BE2C (cell line): ENCODE measurements around the gene AKT3.

ENCODE experiments used
- DNase-seq: peaks from one replicate; pipeline ENCODE4 v3.0.0-alpha.2; 2020
- H3K27me3 ChIP-seq: fragments of 250-450 bp; sonication (Bioruptor Pico); 2 replicates; pipeline ENCODE4 v1.5.1; 2020; ENCODE audit warnings: mild to moderate bottlenecking
- H3K36me3 ChIP-seq: fragments of 250-450 bp; sonication (Bioruptor Pico); 2 replicates; pipeline ENCODE4 v1.5.1; 2020; ENCODE audit warnings: mild to moderate bottlenecking
- H3K4me1 ChIP-seq: fragments of 250-450 bp; sonication (Bioruptor Pico); 2 replicates; pipeline ENCODE4 v1.5.1; 2020
- H3K4me3 ChIP-seq: 2 replicates; pipeline ENCODE4 v1.5.1; 2011; ENCODE audit warnings: low read depth, low read length
- H3K9me3 ChIP-seq: fragments of 250-450 bp; sonication (Bioruptor Pico); 2 replicates; pipeline ENCODE4 v1.5.1; 2020
- TF ChIP-seq, protein P1 (sequence below): IDR thresholded peaks from 2 replicates; pipeline ENCODE4 v1.5.1; 2012; ENCODE audit warnings: mild to moderate bottlenecking, low read depth, low read length

Gene AKT3

DNA sequence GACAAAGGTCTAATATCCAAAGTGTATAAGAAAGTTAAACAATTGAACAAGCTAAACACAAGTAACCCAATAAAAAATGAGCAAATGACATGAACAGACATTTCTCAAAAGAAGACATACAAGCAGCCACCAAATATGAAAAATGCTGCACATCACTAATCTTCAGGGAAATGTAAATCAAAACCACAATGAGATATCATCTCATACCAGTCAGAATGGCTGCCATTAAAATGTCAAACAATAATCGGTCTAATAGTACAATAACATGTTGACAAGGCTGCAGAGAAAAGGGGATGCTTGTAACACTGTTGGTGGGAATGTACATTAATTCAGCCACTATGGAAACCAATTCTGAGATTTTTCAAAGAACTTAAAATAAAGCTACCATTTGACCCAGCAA is 264.1 kb downstream of the AKT3 start:
- Histone ChIP-seq H3K4me3 (no peak overlapping the region), H3K36me3 (no peaks in the 10 kb centered on the region), H3K27me3 (no peaks in the 10 kb centered on the region), H3K9me3 (no peaks in the 10 kb centered on the region; the same call in 1 of the 2 replicates), H3K4me1 (no peaks in the 10 kb centered on the region)
- no peak for DNase-seq
- TF ChIP-seq, protein P1, sequence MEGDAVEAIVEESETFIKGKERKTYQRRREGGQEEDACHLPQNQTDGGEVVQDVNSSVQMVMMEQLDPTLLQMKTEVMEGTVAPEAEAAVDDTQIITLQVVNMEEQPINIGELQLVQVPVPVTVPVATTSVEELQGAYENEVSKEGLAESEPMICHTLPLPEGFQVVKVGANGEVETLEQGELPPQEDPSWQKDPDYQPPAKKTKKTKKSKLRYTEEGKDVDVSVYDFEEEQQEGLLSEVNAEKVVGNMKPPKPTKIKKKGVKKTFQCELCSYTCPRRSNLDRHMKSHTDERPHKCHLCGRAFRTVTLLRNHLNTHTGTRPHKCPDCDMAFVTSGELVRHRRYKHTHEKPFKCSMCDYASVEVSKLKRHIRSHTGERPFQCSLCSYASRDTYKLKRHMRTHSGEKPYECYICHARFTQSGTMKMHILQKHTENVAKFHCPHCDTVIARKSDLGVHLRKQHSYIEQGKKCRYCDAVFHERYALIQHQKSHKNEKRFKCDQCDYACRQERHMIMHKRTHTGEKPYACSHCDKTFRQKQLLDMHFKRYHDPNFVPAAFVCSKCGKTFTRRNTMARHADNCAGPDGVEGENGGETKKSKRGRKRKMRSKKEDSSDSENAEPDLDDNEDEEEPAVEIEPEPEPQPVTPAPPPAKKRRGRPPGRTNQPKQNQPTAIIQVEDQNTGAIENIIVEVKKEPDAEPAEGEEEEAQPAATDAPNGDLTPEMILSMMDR = no peak

DNA sequence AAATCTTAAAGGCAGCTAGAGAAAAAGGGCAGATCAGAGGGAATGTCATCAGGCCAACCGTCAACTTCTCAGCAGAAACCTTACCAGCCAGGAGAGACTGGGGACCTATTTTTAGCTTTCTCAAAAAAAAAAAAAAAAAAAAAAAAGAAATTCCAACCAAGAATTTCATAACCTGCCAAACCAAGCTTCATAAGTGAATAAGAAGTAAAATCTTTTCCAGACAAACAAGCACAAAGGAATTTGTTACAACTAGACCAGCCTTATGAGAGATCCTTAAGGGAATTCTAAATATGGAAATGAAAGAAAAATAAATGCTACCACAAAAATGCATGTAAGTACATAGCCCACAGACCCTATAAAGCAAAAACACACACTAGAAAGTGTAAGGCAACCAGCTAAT is 267.7 kb downstream of the AKT3 start:
- no peaks in the 10 kb centered on the region for H3K4me1 ChIP-seq
- H3K4me3 ChIP-seq = no peak overlapping the region
- no peaks in the 10 kb centered on the region; the same call in 1 of the 2 replicates for H3K9me3 ChIP-seq
- DNase-seq = no peak
- H3K36me3 ChIP-seq = no peaks in the 10 kb centered on the region
- no peaks in the 10 kb centered on the region for H3K27me3 ChIP-seq
- TF ChIP-seq, protein P1 = no peak

DNA sequence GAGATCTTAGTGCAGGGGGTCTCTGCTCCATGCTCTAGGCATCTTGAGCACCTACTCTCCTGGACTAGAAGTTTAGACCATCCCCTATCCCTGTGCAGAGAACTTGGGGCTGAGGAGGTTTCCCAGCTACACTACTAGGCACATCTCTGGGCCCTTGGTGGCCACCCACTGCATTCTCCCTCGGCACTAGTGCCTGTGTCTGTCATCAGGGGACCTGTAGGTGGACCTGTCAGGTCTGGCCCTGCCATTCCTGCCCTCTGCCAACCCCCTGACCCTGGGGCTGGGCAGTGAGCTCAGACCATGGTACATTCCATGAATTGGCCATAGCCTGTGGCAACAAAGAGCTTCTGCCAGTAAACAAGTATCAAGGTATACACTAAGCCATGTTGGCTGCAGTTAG is 269.1 kb downstream of the AKT3 start:
- H3K4me3 ChIP-seq = no peak overlapping the region
- no peaks in the 10 kb centered on the region for H3K27me3 ChIP-seq
- DNase-seq = no peak
- no peaks in the 10 kb centered on the region for H3K36me3 ChIP-seq
- H3K9me3 ChIP-seq = peaks cover 3% of the 10 kb centered on the region; the same call in 1 of the 2 replicates
- TF ChIP-seq, protein P1 = no peak
- no peaks in the 10 kb centered on the region for H3K4me1 ChIP-seq

DNA sequence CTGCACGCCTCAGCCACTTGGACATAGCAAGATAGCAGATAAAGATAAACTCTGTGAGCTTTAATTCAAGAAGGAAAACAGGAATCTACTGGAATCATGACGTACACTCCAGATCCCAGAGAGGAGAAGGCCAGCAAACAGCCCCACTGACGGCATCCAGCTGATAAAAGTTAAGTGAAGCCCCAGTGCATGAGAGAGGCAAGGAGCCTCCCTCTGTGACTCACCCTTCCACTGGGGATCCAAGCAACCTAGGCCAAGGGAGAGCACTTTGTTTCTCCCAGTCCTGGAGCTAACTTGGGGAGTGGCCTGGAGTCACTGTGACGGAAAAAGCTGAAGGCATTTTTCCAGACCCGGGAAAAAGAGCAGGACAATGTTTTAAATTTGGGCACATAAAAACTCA is 270.0 kb downstream of the AKT3 start:
- no peak overlapping the region for H3K4me3 ChIP-seq
- peaks cover 3% of the 10 kb centered on the region; the same call in 1 of the 2 replicates for H3K9me3 ChIP-seq
- H3K36me3 ChIP-seq = no peaks in the 10 kb centered on the region
- no peaks in the 10 kb centered on the region for H3K27me3 ChIP-seq
- H3K4me1 ChIP-seq = peaks cover under 1% of the 10 kb centered on the region; the same call in 1 of the 2 replicates
- TF ChIP-seq, protein P1 = no peak
- DNase-seq = peak; percentile 14

DNA sequence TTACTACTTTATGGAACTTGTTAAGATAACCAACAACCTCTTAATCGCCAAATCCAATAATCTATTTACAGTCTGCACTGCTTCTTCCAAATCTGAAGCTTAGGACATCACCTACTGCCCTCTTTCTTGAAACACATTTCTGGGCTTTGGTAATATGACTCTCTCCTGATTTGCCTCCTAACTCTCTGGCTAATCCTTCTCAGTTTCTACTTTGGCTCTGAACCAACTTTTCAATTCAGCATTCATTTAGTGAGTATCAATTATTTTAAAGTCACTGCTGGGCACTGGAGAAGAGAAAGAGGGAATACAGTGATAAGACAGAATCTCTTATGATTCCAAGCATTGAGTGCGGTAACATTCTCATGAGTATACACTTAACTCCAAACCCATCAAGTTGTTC is 275.0 kb downstream of the AKT3 start:
- TF ChIP-seq, protein P1 = no peak
- no peak for DNase-seq
- no peaks in the 10 kb centered on the region for H3K36me3 ChIP-seq
- H3K4me3 ChIP-seq = no peak overlapping the region
- 0 out of 2 replicates have a peak, but pooled peaks cover 3% of the 10 kb centered on the region for H3K9me3 ChIP-seq
- H3K27me3 ChIP-seq = no peaks in the 10 kb centered on the region
- H3K4me1 ChIP-seq = peaks cover 6% of the 10 kb centered on the region; the same call in 1 of the 2 replicates

DNA sequence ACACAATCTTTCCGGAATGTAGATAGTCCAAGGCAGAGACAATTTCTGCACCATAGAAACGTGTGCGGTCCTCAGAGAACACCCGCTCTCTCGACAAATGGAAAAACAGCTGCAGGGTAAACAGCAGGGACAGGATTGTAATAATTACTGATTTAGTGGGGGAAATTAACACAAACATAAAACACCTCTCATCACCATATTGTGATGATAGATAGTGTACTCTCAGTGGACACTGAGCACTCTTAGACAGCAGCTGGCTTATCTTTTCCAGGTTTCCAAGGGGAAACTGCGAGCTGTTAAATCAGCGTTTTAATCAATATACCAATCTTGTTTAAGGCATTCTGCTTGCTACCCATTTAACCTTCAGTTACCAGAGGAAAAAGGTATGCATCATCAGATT is 277.1 kb downstream of the AKT3 start:
- Histone ChIP-seq H3K9me3 (0 out of 2 replicates have a peak, but pooled peaks cover 3% of the 10 kb centered on the region), H3K4me3 (no peak overlapping the region), H3K36me3 (no peaks in the 10 kb centered on the region), H3K4me1 (peaks cover 6% of the 10 kb centered on the region; the same call in 1 of the 2 replicates), H3K27me3 (no peaks in the 10 kb centered on the region)
- DNase-seq = no peak
- TF ChIP-seq, protein P1 = no peak
